Measurements from ENCODE around the gene CDK11B.
A peak's percentile ranks its signal among the peaks of the same experiment; 100 is the strongest.

The CDK11B gene

DNA sequence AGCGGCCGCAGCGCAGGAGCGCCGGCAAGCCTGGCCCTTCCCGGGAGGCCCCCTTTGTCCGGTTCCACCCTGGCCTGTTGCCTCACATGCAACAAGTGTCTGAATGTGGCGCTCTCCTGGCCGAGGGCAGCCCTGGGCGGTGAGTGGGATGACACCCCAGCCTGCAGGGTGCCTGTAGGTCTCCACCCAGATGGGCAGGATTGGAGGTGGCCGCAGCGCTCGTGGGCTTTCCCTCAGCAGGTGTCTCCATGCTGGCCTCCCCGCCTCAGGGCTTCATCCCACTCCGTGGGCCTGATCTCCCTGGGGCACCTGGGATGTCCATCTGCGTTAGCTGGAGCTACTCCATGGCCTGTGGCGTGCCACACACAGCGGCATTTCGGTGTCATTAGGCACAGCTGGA, 42.0 kb downstream of the CDK11B start:
- TF ChIP-seq, protein P1, sequence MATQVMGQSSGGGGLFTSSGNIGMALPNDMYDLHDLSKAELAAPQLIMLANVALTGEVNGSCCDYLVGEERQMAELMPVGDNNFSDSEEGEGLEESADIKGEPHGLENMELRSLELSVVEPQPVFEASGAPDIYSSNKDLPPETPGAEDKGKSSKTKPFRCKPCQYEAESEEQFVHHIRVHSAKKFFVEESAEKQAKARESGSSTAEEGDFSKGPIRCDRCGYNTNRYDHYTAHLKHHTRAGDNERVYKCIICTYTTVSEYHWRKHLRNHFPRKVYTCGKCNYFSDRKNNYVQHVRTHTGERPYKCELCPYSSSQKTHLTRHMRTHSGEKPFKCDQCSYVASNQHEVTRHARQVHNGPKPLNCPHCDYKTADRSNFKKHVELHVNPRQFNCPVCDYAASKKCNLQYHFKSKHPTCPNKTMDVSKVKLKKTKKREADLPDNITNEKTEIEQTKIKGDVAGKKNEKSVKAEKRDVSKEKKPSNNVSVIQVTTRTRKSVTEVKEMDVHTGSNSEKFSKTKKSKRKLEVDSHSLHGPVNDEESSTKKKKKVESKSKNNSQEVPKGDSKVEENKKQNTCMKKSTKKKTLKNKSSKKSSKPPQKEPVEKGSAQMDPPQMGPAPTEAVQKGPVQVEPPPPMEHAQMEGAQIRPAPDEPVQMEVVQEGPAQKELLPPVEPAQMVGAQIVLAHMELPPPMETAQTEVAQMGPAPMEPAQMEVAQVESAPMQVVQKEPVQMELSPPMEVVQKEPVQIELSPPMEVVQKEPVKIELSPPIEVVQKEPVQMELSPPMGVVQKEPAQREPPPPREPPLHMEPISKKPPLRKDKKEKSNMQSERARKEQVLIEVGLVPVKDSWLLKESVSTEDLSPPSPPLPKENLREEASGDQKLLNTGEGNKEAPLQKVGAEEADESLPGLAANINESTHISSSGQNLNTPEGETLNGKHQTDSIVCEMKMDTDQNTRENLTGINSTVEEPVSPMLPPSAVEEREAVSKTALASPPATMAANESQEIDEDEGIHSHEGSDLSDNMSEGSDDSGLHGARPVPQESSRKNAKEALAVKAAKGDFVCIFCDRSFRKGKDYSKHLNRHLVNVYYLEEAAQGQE (IDR thresholded peaks at IDR 0.05; ENCODE audit: insufficient read depth in 1 of 2, low read depth in 2 of 2, low read length in 2 of 2), result no peak
- TF ChIP-seq FOXP2 (optimal IDR thresholded peaks at IDR 0.05; ENCODE audit: borderline replicate concordance, extremely low read depth, extremely low read length, insufficient read depth) (no peak), POLR2AphosphoS5 (IDR thresholded peaks at IDR 0.05; ENCODE audit: low read depth, low read length) (no peak), TAF1 (IDR thresholded peaks at IDR 0.05; ENCODE audit: borderline replicate concordance, insufficient read depth, low read length) (no peak), SIN3A (IDR thresholded peaks at IDR 0.05; ENCODE audit: borderline replicate concordance, insufficient read depth, low read length) (no peak)

DNA sequence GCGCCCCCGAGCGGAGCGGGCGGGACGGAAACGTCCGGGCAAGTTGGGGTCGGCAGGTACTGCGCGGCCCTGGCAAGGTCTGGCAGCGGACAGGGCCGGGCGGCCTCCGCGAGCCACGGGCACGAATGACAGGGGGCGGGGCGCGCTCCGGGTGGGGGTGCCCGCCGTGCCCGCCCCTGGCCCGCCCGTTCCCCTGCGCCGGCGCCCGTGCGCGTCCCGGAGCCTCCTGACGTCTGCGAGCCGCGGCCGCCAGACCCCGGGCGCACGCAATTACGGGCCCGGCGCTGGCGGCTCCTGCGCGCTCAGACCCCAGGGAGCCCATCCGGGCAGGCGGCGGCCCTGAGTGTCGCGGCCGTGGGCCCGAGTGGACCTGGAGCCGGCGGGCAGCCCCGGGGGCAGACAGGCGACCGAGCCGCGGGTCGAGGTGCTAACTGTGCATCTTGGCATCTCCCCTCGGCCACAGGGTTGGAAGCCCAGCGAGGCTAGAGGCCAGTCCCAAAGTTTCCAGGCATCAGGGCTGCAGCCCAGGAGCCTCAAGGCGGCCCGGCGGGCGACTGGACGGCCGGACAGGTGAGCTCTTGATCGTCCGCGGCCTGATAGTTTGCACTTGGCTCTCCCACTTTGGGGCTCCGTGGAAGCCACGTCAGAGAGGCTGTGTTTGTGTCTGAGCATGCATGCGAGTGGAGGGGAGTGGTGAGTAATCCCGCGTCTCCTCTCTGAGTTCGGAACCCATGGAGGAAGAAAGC, 42.6 kb downstream of the CDK11B start:
- TF ChIP-seq TAF1 (IDR thresholded peaks at IDR 0.05; ENCODE audit: borderline replicate concordance, insufficient read depth, low read length) (no peak), SIN3A (IDR thresholded peaks at IDR 0.05; ENCODE audit: borderline replicate concordance, insufficient read depth, low read length) (no peak), FOXP2 (optimal IDR thresholded peaks at IDR 0.05; ENCODE audit: borderline replicate concordance, extremely low read depth, extremely low read length, insufficient read depth) (no peak), POLR2AphosphoS5 (IDR thresholded peaks at IDR 0.05; ENCODE audit: low read depth, low read length) (no peak)
- TF ChIP-seq, protein P1 (IDR thresholded peaks at IDR 0.05; ENCODE audit: insufficient read depth in 1 of 2, low read depth in 2 of 2, low read length in 2 of 2), result no peak

DNA sequence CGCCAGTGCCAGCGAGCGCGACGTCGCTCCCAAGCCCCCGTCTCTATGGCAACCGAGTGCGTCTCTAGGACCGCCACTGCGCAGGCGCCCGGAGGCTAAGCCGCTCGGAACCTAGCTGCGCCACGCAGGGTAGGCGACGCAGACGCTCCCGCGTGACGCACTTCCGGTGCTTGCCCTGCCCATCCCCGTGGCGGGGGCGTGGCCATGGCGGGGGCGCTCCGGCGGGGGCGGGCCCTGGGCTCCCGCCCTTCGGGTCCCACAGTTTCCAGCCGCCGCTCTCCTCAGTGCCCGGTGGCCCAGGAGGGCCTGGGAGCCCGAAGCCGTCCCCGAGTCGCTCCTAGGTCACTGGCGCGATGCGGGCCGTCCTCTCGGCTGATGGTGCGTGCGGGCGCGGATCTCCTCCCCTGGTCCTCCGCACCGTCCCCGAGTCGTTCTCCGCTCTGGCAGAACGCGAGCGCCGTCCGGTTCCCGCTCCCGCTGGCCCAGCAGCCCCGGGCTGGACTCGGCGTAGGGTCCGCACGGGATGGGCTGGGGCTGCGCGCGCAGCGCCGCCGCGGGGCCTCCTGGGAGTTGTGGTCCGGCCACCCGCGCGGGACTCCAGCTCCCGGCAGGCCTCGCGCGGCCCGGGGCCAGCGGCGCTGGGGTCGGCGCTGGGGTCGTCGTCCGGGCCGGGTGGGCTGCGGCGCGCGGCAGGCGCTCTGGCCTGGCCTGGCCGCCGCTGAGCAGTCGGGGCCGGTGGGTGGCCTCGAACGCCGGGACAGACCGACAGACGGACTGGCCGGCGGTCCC, 43.4 kb downstream of the CDK11B start, which contains the start of gene MIB2:
Gene MIB2, plus strand, starts transcription at position 245 of the 789 bp plus-strand sequence. CDS start 7,953 bp downstream, outside the sequence.
- TF ChIP-seq, protein P1 (IDR thresholded peaks at IDR 0.05; ENCODE audit: insufficient read depth in 1 of 2, low read depth in 2 of 2, low read length in 2 of 2), result no peak
- 0 out of 2 replicates have a peak, but pooled peaks have one; percentile 33 for TF ChIP-seq SIN3A (IDR thresholded peaks at IDR 0.05; ENCODE audit: borderline replicate concordance, insufficient read depth, low read length)
- peak; percentile 40; the same call in 1 of the 2 replicates for TF ChIP-seq TAF1 (IDR thresholded peaks at IDR 0.05; ENCODE audit: borderline replicate concordance, insufficient read depth, low read length)
- peak; percentile 86 for TF ChIP-seq POLR2AphosphoS5 (IDR thresholded peaks at IDR 0.05; ENCODE audit: low read depth, low read length)
- peak; percentile 96 for TF ChIP-seq FOXP2 (optimal IDR thresholded peaks at IDR 0.05; ENCODE audit: borderline replicate concordance, extremely low read depth, extremely low read length, insufficient read depth)

DNA sequence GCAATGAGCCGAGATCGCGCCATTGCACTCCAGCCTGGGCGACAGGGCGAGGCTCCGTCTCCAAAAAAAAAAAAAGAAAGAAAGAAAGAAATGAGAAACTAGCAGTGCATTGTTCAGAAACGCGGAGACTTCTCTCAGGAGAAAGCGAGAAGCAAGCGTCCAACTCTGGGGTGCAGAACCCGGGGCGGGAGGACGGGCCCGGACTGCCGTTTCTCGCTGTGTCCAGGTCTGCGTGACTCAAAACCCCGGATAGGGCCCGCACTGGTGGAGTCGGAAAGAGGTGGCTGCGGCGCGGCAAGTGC, 43.9 kb downstream of the CDK11B start:
- TF ChIP-seq TAF1 (IDR thresholded peaks at IDR 0.05; ENCODE audit: borderline replicate concordance, insufficient read depth, low read length) (no peak), POLR2AphosphoS5 (IDR thresholded peaks at IDR 0.05; ENCODE audit: low read depth, low read length) (no peak), SIN3A (IDR thresholded peaks at IDR 0.05; ENCODE audit: borderline replicate concordance, insufficient read depth, low read length) (no peak), FOXP2 (optimal IDR thresholded peaks at IDR 0.05; ENCODE audit: borderline replicate concordance, extremely low read depth, extremely low read length, insufficient read depth) (no peak)
- TF ChIP-seq, protein P1 (IDR thresholded peaks at IDR 0.05; ENCODE audit: insufficient read depth in 1 of 2, low read depth in 2 of 2, low read length in 2 of 2), result no peak

All from PFSK-1 (cell line).